Astrocyte (in vitro differentiated cells and primary cell): Measurements from ENCODE around the gene EDIL3.

Experiments used
- CTCF ChIP-seq: IDR thresholded peaks from 2 replicates; pipeline ENCODE4 v1.5.1; 2011; ENCODE audit warnings: low read depth, mild to moderate bottlenecking, inconsistent platforms, low read length, moderate library complexity; ENCODE audit not compliant: insufficient read depth
- EZH2 ChIP-seq: IDR thresholded peaks from 2 replicates; pipeline ENCODE4 v1.6.1; 2012; ENCODE audit warnings: mild to moderate bottlenecking, low read length, inconsistent platforms; ENCODE audit not compliant: insufficient read depth

GRCh38 chr5:84373506-84373905 is 11.2 kb downstream of the EDIL3 start:
- TF ChIP-seq CTCF (no peak), EZH2 (no peak)
